ENCODE results near the gene MOK. TPM values are rescaled to one million over a fixed set of nuclear protein-coding genes. Genes with fewer than 3 reads are reported as not detected.

The MOK gene
- total RNA-seq, 1 donor, result 40.6 TPM

GRCh38 chr14:102238766-102239165 is 66.2 kb downstream of the MOK start:
- DNase-seq (ENCODE audit: low read depth), result no peak
- TF ChIP-seq CTCF (IDR thresholded peaks at IDR 0.05; ENCODE audit: insufficient read depth, low read length), result no peak
- H3K4me3 ChIP-seq (ENCODE audit: low read depth, low read length), result no peak overlapping the region

- no peak for DNase-seq (ENCODE audit: low read depth)
- no peak for TF ChIP-seq CTCF (IDR thresholded peaks at IDR 0.05; ENCODE audit: insufficient read depth, low read length)
Measured at GRCh38 chr14:102238131-102238530, 66.8 kb downstream of the MOK start.

DNA sequence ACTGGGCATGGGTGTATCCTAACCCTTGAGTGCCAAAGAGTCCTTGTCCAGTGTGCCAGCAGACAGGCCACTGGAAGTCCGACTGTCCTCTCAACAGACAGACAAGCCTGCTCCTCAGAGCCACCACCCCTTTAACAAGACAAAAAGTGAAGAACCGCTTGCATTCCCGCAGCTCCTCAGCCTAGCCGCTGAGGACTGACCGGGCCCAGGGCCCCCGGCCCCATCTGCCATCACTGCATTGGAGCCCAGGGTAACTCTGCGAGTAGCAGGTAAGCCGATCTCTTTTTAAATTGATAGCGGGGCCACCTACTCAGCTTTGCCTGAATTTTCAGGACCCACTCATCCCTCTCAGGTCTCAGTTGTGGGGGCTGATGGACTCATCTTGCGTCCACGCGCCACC is 68.9 kb downstream of the MOK start:
- no peak for TF ChIP-seq CTCF (IDR thresholded peaks at IDR 0.05; ENCODE audit: insufficient read depth, low read length)
- H3K4me3 ChIP-seq (ENCODE audit: low read depth, low read length), result no peak overlapping the region
- DNase-seq (ENCODE audit: low read depth), result no peak

More at GRCh38 chr14:102238131-102238530, 66.8 kb downstream of the MOK start:
- no peak overlapping the region for H3K4me3 ChIP-seq (ENCODE audit: low read depth, low read length)

GRCh38 chr14:102235275-102235897 is 69.6 kb downstream of the MOK start:
- H3K4me3 ChIP-seq (ENCODE audit: low read depth, low read length), result peak overlapping the region; percentile 65
- TF ChIP-seq CTCF (IDR thresholded peaks at IDR 0.05; ENCODE audit: insufficient read depth, low read length), result peak; percentile 85
- peak; percentile 96 for DNase-seq (ENCODE audit: low read depth)

- H3K4me3 ChIP-seq (ENCODE audit: low read depth, low read length), result peak overlapping the region; percentile 65
- TF ChIP-seq CTCF (IDR thresholded peaks at IDR 0.05; ENCODE audit: insufficient read depth, low read length), result no peak
- peak; percentile 54 for DNase-seq (ENCODE audit: low read depth)
Measured at GRCh38 chr14:102234331-102235264, 70.4 kb downstream of the MOK start.

DNA sequence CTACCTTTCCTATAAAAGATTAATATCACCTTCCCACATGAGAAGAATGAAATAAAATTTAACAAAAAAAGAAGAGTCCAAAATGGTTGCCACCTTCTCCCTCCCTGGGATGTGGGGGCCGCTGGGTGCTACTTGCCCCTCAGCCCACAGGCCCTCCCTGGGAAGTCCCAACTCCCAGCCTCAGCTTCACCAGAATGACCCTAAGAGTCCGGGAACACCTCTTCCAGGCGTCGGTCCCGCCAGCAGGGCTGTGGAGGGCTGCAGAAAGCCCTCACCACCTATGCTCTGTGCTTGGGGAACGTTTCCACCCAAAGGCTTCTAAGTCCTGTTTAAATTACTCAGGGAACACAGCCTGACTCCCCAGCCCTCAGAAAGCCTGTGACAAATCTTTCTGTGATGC is 71.9 kb downstream of the MOK start:
- no peak for TF ChIP-seq CTCF (IDR thresholded peaks at IDR 0.05; ENCODE audit: insufficient read depth, low read length)
- DNase-seq (ENCODE audit: low read depth), result no peak

More for the DNA sequence above, 71.9 kb downstream of the MOK start:
- H3K4me3 ChIP-seq (ENCODE audit: low read depth, low read length), result no peak overlapping the region
